Measurements from ENCODE around the gene HSPBP1. TPM values are rescaled to one million over a fixed set of nuclear protein-coding genes. Genes with fewer than 3 reads are reported as not detected.

Gene HSPBP1
- total RNA-seq, 1 experiment from 2014 or later: 35.0 TPM

DNA sequence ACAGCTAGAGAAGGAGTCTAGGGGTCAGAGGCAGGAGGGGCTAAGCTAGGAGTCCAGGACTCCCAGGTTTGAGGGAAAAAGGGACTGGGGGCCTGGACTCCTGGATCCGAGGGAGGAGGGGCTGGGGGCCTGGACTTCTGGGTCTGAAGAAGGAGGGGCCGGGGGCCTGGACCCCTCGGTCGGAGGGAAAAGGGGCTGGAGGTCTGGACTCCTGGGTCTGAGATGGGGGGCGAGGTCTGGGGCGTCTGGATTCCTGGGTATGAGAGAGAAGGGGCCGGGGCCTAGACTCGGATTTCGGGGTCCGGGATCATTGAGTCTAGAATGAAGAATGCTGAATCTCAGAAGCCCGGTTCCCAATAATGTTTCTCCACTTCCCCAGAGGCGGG lies 22.4 kb upstream of the HSPBP1 start:
- Histone ChIP-seq H3K27me3 (ENCODE audit: low read length) (no peaks in the 10 kb centered on the region), H4K20me1 (ENCODE audit: insufficient read depth, low read depth, low read length) (no peaks in the 10 kb centered on the region), H3K9ac (ENCODE audit: low read length) (peak overlapping the region; percentile 72), H3K79me2 (ENCODE audit: low read length) (no peaks in the 10 kb centered on the region), H3K4me3 (ENCODE audit: low read length) (peak overlapping the region; percentile 68), H3K27ac (ENCODE audit: low read length) (peak overlapping the region; percentile 3; the same call in 1 of the 2 replicates), H3K4me1 (ENCODE audit: low read length) (peaks cover 27% of the 10 kb centered on the region), H3K9me2 (replicated peaks; ENCODE audit: insufficient read depth, low read length) (no peaks in the 10 kb centered on the region), H3K36me3 (ENCODE audit: insufficient read depth, low read length) (no peaks in the 10 kb centered on the region), H3K9me3 (ENCODE audit: low read length) (no peaks in the 10 kb centered on the region), H2AFZ (ENCODE audit: low read length) (peak overlapping the region; percentile 85), H3K4me2 (ENCODE audit: low read depth, low read length, poor library complexity, severe bottlenecking) (peak overlapping the region; percentile 70)
- DNase-seq: no peak

DNA sequence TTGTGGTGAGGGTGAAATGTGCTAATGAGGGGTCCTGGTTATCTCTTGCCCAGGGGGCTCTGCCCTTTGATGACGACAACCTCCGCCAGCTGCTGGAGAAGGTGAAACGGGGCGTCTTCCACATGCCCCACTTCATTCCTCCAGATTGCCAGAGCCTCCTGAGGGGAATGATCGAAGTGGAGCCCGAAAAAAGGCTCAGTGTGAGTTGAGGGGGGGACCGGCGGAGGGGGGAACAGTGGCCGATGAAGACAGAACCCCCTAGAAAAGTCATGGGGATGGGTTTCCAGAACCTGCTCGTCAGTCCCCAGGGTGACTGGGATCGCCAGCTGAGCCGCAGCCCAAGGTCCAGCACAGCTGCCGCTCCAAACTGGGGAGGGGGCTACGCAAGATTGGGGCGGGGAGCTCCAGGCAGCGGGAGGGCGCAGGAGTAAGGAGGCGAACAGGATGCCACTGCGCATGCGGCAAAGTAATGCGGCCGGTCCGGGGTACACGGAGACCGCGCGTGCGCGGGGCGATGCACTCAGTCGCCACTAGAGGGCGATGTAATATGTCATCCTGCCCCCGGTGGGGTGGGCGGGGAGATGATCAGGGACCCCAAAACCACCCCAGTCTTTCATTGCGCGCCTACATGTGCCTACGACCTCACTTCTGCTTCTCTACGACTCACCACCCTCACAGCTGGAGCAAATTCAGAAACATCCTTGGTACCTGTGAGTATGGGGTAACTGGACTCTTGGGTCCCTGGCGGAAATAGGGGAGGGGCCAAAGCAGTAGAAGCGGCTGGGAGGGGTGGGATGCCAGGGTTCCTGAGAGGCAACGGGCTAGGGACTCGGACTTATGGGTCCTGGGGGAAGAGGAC lies 21.8 kb upstream of the HSPBP1 start:
- H3K9ac ChIP-seq (ENCODE audit: low read length): peak overlapping the region; percentile 72

GRCh38 chr19:55300886-55301458 lies 21.1 kb upstream of the HSPBP1 start:
- peak overlapping the region; percentile 68; the same call in 1 of the 2 replicates for H3K4me3 ChIP-seq (ENCODE audit: low read length)
- peak overlapping the region; percentile 84; the same call in 1 of the 2 replicates for H2AFZ ChIP-seq (ENCODE audit: low read length)
- H3K9me3 ChIP-seq (ENCODE audit: low read length): no peaks in the 10 kb centered on the region
- no peaks in the 10 kb centered on the region for H3K79me2 ChIP-seq (ENCODE audit: low read length)
- no peaks in the 10 kb centered on the region for H3K36me3 ChIP-seq (ENCODE audit: insufficient read depth, low read length)
- peak overlapping the region; percentile 70 for H3K4me2 ChIP-seq (ENCODE audit: low read depth, low read length, poor library complexity, severe bottlenecking)
- no peak for DNase-seq
- H3K9ac ChIP-seq (ENCODE audit: low read length): peak overlapping the region; percentile 72; the same call in 1 of the 2 replicates
- no peaks in the 10 kb centered on the region for H3K27me3 ChIP-seq (ENCODE audit: low read length)
- no peak overlapping the region for H3K27ac ChIP-seq (ENCODE audit: low read length)
- H3K4me1 ChIP-seq (ENCODE audit: low read length): peaks cover 27% of the 10 kb centered on the region
- H4K20me1 ChIP-seq (ENCODE audit: insufficient read depth, low read depth, low read length): no peaks in the 10 kb centered on the region
- no peaks in the 10 kb centered on the region for H3K9me2 ChIP-seq (replicated peaks; ENCODE audit: insufficient read depth, low read length)

More for the DNA sequence above, 21.8 kb upstream of the HSPBP1 start:
- H3K4me3 ChIP-seq (ENCODE audit: low read length): peak overlapping the region; percentile 68
- H3K9me3 ChIP-seq (ENCODE audit: low read length): no peaks in the 10 kb centered on the region
- H3K79me2 ChIP-seq (ENCODE audit: low read length): no peaks in the 10 kb centered on the region
- peak overlapping the region; percentile 70 for H3K4me2 ChIP-seq (ENCODE audit: low read depth, low read length, poor library complexity, severe bottlenecking)
- H2AFZ ChIP-seq (ENCODE audit: low read length): peak overlapping the region; percentile 85
- no peaks in the 10 kb centered on the region for H3K27me3 ChIP-seq (ENCODE audit: low read length)
- no peaks in the 10 kb centered on the region for H3K36me3 ChIP-seq (ENCODE audit: insufficient read depth, low read length)
- H4K20me1 ChIP-seq (ENCODE audit: insufficient read depth, low read depth, low read length): no peaks in the 10 kb centered on the region
- H3K27ac ChIP-seq (ENCODE audit: low read length): peak overlapping the region; percentile 3; the same call in 1 of the 2 replicates
- no peaks in the 10 kb centered on the region for H3K9me2 ChIP-seq (replicated peaks; ENCODE audit: insufficient read depth, low read length)
- DNase-seq: peak; percentile 98
- H3K4me1 ChIP-seq (ENCODE audit: low read length): peaks cover 27% of the 10 kb centered on the region

DNA sequence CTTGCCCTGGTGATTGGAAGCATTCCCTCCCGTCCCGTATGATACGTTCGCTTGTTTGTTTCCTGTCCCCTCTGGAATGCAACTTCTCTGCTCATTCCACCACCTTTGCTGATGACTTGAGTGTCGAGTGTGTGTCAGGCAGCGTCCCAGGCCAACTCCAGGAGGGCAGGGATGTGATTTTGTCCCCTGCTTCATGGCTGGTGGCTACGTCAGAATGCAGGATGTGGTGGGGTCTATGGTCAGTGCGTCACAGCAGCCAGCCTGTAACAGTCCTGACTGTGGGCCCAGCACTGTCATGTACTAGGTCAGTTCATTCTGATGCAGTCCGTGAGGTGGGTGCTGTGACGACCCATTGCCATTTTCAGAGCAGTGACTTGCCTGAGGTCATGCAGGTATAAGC lies 20.1 kb upstream of the HSPBP1 start:
- Histone ChIP-seq H3K9me2 (replicated peaks; ENCODE audit: insufficient read depth, low read length) (no peaks in the 10 kb centered on the region), H3K4me3 (ENCODE audit: low read length) (no peak overlapping the region), H3K9ac (ENCODE audit: low read length) (no peak overlapping the region), H3K4me2 (ENCODE audit: low read depth, low read length, poor library complexity, severe bottlenecking) (no peak overlapping the region), H3K36me3 (ENCODE audit: insufficient read depth, low read length) (no peaks in the 10 kb centered on the region), H3K27ac (ENCODE audit: low read length) (no peak overlapping the region), H4K20me1 (ENCODE audit: insufficient read depth, low read depth, low read length) (no peaks in the 10 kb centered on the region), H2AFZ (ENCODE audit: low read length) (no peak overlapping the region), H3K79me2 (ENCODE audit: low read length) (no peaks in the 10 kb centered on the region), H3K9me3 (ENCODE audit: low read length) (no peaks in the 10 kb centered on the region), H3K27me3 (ENCODE audit: low read length) (no peaks in the 10 kb centered on the region), H3K4me1 (ENCODE audit: low read length) (peaks cover 27% of the 10 kb centered on the region)
- no peak for DNase-seq

GRCh38 chr19:55297267-55297666 lies 17.4 kb upstream of the HSPBP1 start:
- Histone ChIP-seq H3K4me1 (ENCODE audit: low read length) (peaks cover 21% of the 10 kb centered on the region), H3K9ac (ENCODE audit: low read length) (no peak overlapping the region)

DNA sequence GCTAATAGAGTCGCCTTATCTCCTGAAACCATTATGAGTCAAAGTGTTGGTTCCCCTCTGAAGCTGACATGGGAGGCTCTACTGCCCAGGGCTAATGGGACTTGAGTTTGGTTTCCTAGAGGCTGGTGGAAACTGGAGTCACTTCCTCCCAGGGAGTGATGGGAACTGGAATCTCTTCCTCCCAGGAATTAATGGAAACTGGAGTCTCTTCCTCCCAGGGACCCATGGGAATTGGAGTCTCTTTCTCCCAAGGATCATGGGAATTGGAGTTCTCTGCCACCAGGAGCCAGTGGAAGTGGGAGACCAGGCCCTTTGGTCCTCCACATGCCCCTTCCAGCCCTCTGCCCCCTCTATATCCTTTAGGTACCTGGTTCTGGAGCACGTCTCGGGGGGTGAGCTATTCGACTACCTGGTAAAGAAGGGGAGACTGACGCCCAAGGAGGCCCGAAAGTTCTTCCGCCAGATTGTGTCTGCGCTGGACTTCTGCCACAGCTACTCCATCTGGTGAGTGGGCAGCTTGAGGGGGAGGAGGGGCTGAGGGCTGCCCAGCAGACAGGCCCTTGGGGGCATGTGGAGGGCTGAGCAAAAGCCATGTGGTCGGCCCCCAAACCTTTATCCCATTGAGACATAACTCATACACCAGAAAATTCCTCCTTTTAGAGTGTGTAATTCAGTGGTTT lies 9.3 kb upstream of the HSPBP1 start:
- peaks cover 3% of the 10 kb centered on the region; the same call in 1 of the 2 replicates for H3K4me1 ChIP-seq (ENCODE audit: low read length)
- no peak overlapping the region for H3K4me3 ChIP-seq (ENCODE audit: low read length)
- DNase-seq: no peak
- no peaks in the 10 kb centered on the region for H3K27me3 ChIP-seq (ENCODE audit: low read length)
- H3K9ac ChIP-seq (ENCODE audit: low read length): no peak overlapping the region
- no peaks in the 10 kb centered on the region for H3K9me3 ChIP-seq (ENCODE audit: low read length)
- H2AFZ ChIP-seq (ENCODE audit: low read length): no peak overlapping the region
- H3K36me3 ChIP-seq (ENCODE audit: insufficient read depth, low read length): no peaks in the 10 kb centered on the region
- no peaks in the 10 kb centered on the region for H4K20me1 ChIP-seq (ENCODE audit: insufficient read depth, low read depth, low read length)
- H3K27ac ChIP-seq (ENCODE audit: low read length): no peak overlapping the region
- H3K9me2 ChIP-seq (replicated peaks; ENCODE audit: insufficient read depth, low read length): no peaks in the 10 kb centered on the region
- H3K79me2 ChIP-seq (ENCODE audit: low read length): no peaks in the 10 kb centered on the region
- H3K4me2 ChIP-seq (ENCODE audit: low read depth, low read length, poor library complexity, severe bottlenecking): no peak overlapping the region

More at GRCh38 chr19:55297267-55297666, 17.4 kb upstream of the HSPBP1 start:
- Histone ChIP-seq H3K27me3 (ENCODE audit: low read length) (no peaks in the 10 kb centered on the region), H3K9me3 (ENCODE audit: low read length) (no peaks in the 10 kb centered on the region), H2AFZ (ENCODE audit: low read length) (no peak overlapping the region), H3K9me2 (replicated peaks; ENCODE audit: insufficient read depth, low read length) (no peaks in the 10 kb centered on the region), H3K4me2 (ENCODE audit: low read depth, low read length, poor library complexity, severe bottlenecking) (no peak overlapping the region), H3K27ac (ENCODE audit: low read length) (no peak overlapping the region), H3K36me3 (ENCODE audit: insufficient read depth, low read length) (no peaks in the 10 kb centered on the region), H3K79me2 (ENCODE audit: low read length) (no peaks in the 10 kb centered on the region), H4K20me1 (ENCODE audit: insufficient read depth, low read depth, low read length) (no peaks in the 10 kb centered on the region), H3K4me3 (ENCODE audit: low read length) (no peak overlapping the region)
- no peak for DNase-seq

- no peak for DNase-seq
- H3K79me2 ChIP-seq (ENCODE audit: low read length): no peaks in the 10 kb centered on the region
- no peaks in the 10 kb centered on the region for H4K20me1 ChIP-seq (ENCODE audit: insufficient read depth, low read depth, low read length)
- H3K27me3 ChIP-seq (ENCODE audit: low read length): no peaks in the 10 kb centered on the region
- no peak overlapping the region for H3K9ac ChIP-seq (ENCODE audit: low read length)
- H3K4me3 ChIP-seq (ENCODE audit: low read length): no peak overlapping the region
- H3K27ac ChIP-seq (ENCODE audit: low read length): no peak overlapping the region
- no peaks in the 10 kb centered on the region for H3K9me2 ChIP-seq (replicated peaks; ENCODE audit: insufficient read depth, low read length)
- H2AFZ ChIP-seq (ENCODE audit: low read length): no peak overlapping the region
- no peak overlapping the region for H3K4me2 ChIP-seq (ENCODE audit: low read depth, low read length, poor library complexity, severe bottlenecking)
- H3K4me1 ChIP-seq (ENCODE audit: low read length): peaks cover 7% of the 10 kb centered on the region
- H3K9me3 ChIP-seq (ENCODE audit: low read length): no peaks in the 10 kb centered on the region
- no peaks in the 10 kb centered on the region for H3K36me3 ChIP-seq (ENCODE audit: insufficient read depth, low read length)
These were observed 7.6 kb upstream of the HSPBP1 start for GRCh38 chr19:55287361-55288079.
